ENCODE measurements around the gene SRL.

DNA sequence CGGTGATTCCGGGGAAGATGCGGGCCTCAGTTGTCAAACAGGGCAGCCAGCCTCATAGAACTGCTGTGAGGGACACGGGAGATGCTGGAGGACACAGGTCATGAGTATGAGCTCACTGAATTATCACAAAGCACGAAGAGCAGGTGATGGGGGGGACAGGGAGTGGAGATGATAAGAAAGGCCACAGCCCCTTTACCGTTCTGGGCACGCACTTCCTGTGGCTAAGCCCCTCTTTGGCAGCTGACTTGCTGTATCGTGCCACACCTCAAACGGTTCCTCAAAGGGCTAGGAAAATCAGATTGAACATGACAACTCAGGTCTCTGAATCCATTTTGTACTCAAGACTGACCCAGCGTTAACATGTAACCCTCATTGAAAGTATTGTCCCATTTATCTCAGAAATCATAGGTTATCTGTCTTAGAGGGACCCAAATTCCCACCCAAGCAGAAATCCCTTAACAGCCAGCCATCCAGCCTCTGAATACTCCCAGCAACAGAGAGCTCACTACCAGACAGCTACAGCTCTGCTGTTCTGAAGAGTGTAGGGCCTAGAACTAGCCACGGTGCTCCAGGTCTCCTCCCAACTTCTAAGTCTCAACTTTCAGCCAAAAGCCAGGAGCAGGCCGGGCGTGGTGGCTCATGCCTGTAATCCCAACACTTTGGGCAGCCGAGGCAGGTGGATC, 5.0 kb upstream of the SRL start:
- TF ChIP-seq, protein P1, sequence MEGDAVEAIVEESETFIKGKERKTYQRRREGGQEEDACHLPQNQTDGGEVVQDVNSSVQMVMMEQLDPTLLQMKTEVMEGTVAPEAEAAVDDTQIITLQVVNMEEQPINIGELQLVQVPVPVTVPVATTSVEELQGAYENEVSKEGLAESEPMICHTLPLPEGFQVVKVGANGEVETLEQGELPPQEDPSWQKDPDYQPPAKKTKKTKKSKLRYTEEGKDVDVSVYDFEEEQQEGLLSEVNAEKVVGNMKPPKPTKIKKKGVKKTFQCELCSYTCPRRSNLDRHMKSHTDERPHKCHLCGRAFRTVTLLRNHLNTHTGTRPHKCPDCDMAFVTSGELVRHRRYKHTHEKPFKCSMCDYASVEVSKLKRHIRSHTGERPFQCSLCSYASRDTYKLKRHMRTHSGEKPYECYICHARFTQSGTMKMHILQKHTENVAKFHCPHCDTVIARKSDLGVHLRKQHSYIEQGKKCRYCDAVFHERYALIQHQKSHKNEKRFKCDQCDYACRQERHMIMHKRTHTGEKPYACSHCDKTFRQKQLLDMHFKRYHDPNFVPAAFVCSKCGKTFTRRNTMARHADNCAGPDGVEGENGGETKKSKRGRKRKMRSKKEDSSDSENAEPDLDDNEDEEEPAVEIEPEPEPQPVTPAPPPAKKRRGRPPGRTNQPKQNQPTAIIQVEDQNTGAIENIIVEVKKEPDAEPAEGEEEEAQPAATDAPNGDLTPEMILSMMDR (IDR thresholded peaks at IDR 0.05), result no peak
- TF ChIP-seq POLR2A (IDR thresholded peaks at IDR 0.05), result no peak
